A549 (cell line): ENCODE measurements around the gene SFTPA2.
"Not testable (repeated sequence)": the region's sequence is repeated elsewhere in the genome, so short reads cannot be mapped to it uniquely, and the experiment has no call there.

Source experiments
- EHMT2 ChIP-seq: fragments of 200-600 bp; sonication (generic); IDR thresholded peaks from 2 replicates; pipeline ENCODE4 v1.6.1; 2016; ENCODE audit warnings: antibody characterized with exemption, low read depth, mild to moderate bottlenecking, moderate library complexity
- MAFK ChIP-seq: fragments of 450-650 bp; IDR thresholded peaks from 2 replicates; pipeline ENCODE4 v1.6.1; 2014; ENCODE audit not compliant: partially characterized antibody
- TF ChIP-seq, protein P1 (sequence below): fragments of >200 bp; sonication (Bioruptor Twin); formaldehyde crosslinking; IDR thresholded peaks from 3 replicates; pipeline ENCODE4 v1.5.1; 2016

DNA sequence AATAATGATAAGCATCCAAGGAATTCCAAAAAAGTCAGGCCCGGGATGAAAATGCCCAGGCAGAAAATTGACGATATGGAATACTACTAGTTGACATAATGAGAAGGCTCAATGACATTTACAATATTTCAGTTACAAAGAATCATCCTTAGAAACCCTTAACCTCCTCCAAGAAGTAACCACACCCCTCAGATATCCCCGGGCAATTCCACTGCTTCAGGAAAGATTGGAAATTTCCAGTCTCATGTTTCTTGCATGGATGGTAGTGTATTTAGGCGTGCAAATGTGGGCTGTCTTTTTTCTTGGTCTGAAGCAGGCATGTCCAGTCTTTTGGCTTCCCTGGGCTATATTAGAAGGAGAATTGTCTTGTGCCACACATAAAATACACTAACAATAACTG lies 42.6 kb downstream of the SFTPA2 start:
- TF ChIP-seq EHMT2, MAFK: not testable (repeated sequence)
- TF ChIP-seq, protein P1, sequence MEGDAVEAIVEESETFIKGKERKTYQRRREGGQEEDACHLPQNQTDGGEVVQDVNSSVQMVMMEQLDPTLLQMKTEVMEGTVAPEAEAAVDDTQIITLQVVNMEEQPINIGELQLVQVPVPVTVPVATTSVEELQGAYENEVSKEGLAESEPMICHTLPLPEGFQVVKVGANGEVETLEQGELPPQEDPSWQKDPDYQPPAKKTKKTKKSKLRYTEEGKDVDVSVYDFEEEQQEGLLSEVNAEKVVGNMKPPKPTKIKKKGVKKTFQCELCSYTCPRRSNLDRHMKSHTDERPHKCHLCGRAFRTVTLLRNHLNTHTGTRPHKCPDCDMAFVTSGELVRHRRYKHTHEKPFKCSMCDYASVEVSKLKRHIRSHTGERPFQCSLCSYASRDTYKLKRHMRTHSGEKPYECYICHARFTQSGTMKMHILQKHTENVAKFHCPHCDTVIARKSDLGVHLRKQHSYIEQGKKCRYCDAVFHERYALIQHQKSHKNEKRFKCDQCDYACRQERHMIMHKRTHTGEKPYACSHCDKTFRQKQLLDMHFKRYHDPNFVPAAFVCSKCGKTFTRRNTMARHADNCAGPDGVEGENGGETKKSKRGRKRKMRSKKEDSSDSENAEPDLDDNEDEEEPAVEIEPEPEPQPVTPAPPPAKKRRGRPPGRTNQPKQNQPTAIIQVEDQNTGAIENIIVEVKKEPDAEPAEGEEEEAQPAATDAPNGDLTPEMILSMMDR, result not testable (repeated sequence)
